ENCODE results near the gene CAPS. TPM values are rescaled to one million over a fixed set of nuclear protein-coding genes. Genes with fewer than 3 reads are reported as not detected.

The CAPS gene
- 1 to 10 TPM; 2.2 to 2.7 (median 2.3) TPM for total RNA-seq (2021; fragmentation: NEBNext Ultra II Directional; extraction: Animal tissue kit (Norgen Biotek cat#: 25700))
- long read RNA-seq, partial matches to known transcripts, result 0 of 1 reads
- long read RNA-seq, other reads (novel, unspliced or antisense), result 0 of 1 reads

DNA sequence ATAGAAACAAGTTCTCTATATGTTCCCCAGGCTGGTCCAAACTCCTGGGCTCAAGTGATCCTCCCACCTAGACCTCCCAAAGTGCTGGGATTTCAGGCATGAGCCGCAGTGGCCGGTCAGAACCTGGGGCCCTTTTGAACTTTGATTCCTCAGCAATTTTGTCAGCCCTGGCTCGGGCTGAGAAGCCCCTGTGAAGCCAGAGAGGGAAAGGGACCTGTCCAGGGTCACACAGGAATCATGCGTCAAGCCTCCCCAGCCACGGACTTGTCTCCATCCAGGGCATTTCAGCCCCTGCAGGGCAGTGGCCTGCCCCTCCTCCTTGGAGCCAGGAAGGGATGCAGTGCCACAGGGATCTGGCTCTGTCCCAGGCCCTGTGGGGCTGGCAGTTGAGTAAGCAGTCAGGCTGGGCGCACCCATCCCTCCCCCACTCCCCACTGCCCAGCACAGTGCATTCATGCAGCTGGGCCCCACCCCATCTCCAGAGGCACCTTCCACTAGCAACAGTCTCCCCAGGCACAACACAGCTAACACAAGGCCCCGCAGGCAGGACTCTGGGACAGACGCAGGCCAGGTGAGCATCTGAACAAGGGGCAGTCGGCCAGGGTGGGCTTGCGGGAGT lies at the start of gene CAPS:
CAPS (plus strand) TSS at position 516 of the 619 bp plus-strand sequence. CDS start 153 bp downstream, outside the sequence.
- peak; percentile 53 for DNase-seq
- H3K9me3 Mint-ChIP-seq, result no peaks in the 10 kb centered on the region

DNA sequence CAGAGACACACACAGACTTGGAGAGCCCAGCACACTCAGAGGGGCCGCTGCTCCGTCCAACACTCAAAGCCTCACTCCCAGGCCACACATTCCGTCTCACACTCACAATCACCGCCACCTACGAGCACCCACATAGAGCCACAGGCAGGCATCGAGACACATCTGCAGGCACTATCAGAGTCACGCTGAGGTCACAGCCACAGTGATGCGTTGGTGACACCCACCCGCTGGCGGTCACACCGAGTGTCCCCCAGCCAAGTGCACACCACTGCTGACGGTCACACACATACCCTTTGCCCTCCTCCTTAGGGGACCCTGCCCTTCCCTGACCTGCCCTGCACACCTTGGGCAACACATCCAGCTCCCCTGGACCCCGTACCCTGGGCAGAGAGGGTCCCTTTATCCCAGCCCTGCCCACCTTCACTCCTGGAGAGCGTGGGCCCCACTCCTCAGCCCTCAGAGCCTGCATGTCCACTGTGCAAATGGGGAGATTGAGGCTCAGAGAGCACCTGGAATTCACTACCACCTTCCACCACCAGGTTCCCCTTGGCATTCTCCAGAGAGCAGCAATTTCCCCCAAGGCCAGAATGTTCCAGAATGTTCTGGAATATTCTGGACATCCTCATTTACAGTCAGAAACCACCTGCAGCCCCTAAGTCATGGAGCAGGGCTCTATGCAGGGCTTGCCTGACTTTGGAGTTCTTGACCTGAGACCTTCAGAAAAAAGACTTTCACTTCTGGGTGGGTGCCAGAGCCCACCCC lies 49.1 kb upstream of the CAPS start:
- no peak for DNase-seq
- no peaks in the 10 kb centered on the region; the same call in 1 of the 2 replicates for H3K4me1 Mint-ChIP-seq (ENCODE audit: low read depth)
- H3K36me3 Mint-ChIP-seq (ENCODE audit: low read depth), result no peaks in the 10 kb centered on the region
- H3K4me3 Mint-ChIP-seq, result no peak overlapping the region
- no peaks in the 10 kb centered on the region for H3K9me3 Mint-ChIP-seq
- TF ChIP-seq, protein P1, sequence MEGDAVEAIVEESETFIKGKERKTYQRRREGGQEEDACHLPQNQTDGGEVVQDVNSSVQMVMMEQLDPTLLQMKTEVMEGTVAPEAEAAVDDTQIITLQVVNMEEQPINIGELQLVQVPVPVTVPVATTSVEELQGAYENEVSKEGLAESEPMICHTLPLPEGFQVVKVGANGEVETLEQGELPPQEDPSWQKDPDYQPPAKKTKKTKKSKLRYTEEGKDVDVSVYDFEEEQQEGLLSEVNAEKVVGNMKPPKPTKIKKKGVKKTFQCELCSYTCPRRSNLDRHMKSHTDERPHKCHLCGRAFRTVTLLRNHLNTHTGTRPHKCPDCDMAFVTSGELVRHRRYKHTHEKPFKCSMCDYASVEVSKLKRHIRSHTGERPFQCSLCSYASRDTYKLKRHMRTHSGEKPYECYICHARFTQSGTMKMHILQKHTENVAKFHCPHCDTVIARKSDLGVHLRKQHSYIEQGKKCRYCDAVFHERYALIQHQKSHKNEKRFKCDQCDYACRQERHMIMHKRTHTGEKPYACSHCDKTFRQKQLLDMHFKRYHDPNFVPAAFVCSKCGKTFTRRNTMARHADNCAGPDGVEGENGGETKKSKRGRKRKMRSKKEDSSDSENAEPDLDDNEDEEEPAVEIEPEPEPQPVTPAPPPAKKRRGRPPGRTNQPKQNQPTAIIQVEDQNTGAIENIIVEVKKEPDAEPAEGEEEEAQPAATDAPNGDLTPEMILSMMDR (IDR thresholded peaks at IDR 0.05), result peak; percentile 62
- H3K27ac Mint-ChIP-seq, result no peak overlapping the region
- H3K27me3 Mint-ChIP-seq (ENCODE audit: insufficient read depth), result peaks cover 27% of the 10 kb centered on the region

More for the DNA sequence above, at the start of gene CAPS:
- Mint-ChIP-seq H3K36me3 (ENCODE audit: low read depth) (peaks cover 5% of the 10 kb centered on the region; the same call in 1 of the 2 replicates), H3K27ac (peak within 1 kb of the TSS; percentile 74), H3K27me3 (ENCODE audit: insufficient read depth) (peaks cover 1% of the 10 kb centered on the region), H3K4me3 (no peak within 1 kb of the TSS), H3K4me1 (ENCODE audit: low read depth) (peaks cover 7% of the 10 kb centered on the region; the same call in 1 of the 2 replicates)
- TF ChIP-seq, protein P1 (IDR thresholded peaks at IDR 0.05), result no peak

DNA sequence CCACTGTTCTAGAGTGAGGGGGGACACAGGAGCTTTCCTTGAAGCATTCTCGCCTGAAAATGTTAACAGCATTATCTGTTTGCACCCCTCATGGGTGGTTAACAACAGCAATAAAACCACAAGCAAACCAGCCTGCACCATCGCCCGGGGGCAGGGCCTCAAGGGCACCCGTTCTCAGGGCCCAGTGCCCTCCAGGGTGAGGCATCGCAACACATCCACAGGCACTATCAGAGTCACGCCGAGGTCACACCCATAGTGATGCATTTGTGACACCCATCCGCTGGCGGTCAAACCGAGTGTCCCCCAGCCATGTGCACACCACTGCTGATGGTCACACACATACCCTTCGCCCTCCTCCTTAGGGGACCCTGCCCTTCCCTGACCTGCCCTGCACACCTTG lies 48.3 kb upstream of the CAPS start:
- H3K9me3 Mint-ChIP-seq, result no peaks in the 10 kb centered on the region
- H3K4me3 Mint-ChIP-seq, result no peak overlapping the region
- DNase-seq, result no peak
- no peaks in the 10 kb centered on the region for H3K36me3 Mint-ChIP-seq (ENCODE audit: low read depth)
- peaks cover 27% of the 10 kb centered on the region for H3K27me3 Mint-ChIP-seq (ENCODE audit: insufficient read depth)
- TF ChIP-seq, protein P1 (IDR thresholded peaks at IDR 0.05), result no peak
- H3K4me1 Mint-ChIP-seq (ENCODE audit: low read depth), result no peaks in the 10 kb centered on the region; the same call in 1 of the 2 replicates
- no peak overlapping the region for H3K27ac Mint-ChIP-seq

DNA sequence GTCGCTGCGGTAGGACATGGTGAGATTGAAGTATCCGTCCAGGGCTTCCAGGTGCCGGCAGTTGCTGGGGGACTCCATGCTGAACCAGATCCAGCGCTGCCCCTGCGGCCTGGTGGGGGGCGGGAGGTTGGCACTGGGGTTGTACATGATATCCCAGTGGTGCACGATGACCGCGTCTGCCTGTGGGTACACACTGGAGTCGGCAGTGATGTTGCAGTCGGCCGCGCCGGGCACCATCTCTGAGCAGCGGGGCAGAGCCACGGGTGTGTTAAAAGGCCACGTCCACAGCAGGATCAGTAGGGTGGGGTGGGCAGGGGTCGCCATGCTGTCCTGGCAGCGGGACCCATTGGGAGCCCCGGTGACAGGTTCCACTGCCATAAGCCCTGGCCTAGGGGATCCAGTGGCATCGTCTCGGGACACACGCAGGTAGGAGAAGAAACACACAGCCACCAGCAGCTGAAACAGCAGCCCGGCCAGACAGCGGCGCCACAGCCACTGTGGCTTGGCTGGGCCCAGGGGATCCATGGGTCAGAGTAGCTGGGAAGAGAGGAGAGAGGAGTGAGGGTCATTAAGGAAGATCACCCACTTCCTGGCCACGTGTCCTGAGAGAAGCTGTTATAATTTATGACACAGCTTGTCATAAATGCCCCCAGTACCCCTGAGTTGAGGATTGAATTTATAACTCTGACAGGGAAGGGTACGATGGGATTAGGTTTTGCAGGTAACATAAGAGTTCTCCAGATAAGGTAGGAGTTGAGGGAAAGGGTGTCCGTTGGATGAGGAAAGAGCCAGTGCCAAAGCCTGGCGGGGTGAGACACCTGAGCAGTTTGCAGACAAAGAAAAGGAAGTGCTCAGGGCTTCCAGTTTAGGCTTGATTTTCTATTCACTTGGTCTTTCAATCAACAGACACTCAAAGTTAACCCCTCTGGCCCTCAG lies 46.6 kb upstream of the CAPS start:
- Mint-ChIP-seq H3K4me1 (ENCODE audit: low read depth) (no peaks in the 10 kb centered on the region), H3K9me3 (no peaks in the 10 kb centered on the region), H3K27me3 (ENCODE audit: insufficient read depth) (peaks cover 21% of the 10 kb centered on the region), H3K36me3 (ENCODE audit: low read depth) (no peaks in the 10 kb centered on the region), H3K4me3 (no peak overlapping the region), H3K27ac (no peak overlapping the region)
- no peak for DNase-seq
- TF ChIP-seq, protein P1 (IDR thresholded peaks at IDR 0.05), result no peak

DNA sequence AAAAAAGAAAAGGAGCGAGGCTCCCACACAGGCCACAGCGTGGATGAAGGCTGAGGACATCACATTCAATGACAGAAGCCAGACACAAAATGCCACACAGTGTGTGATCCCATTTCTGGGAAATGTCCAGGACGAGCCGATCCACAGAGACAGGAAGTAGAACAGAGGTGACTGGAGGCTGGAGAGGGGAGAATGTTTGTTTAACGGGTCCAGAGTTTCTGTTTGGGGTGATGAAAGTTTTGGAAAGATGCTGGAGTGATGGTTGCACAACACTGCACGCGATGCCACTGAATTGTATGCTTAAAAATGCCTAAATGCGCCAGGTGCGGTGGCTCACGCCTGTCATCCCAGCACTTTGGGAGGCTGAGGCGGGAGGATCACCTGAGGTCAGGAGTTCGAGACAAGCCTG lies 43.1 kb upstream of the CAPS start:
- Mint-ChIP-seq H3K27me3 (ENCODE audit: insufficient read depth) (peaks cover 15% of the 10 kb centered on the region), H3K4me3 (no peak overlapping the region), H3K9me3 (no peaks in the 10 kb centered on the region), H3K36me3 (ENCODE audit: low read depth) (no peaks in the 10 kb centered on the region; the same call in 1 of the 2 replicates), H3K4me1 (ENCODE audit: low read depth) (0 out of 2 replicates have a peak, but pooled peaks cover 4% of the 10 kb centered on the region), H3K27ac (no peak overlapping the region)
- DNase-seq, result no peak
- TF ChIP-seq, protein P1 (IDR thresholded peaks at IDR 0.05), result no peak

Data from HFFc6 (cell line).